ENCODE measurements around the gene MRPL41. TPM values are rescaled to one million over a fixed set of nuclear protein-coding genes. Genes with fewer than 3 reads are reported as not detected.
A peak's percentile ranks its signal among the peaks of the same experiment; 100 is the strongest.

The MRPL41 gene
- total RNA-seq, result 100 to 1,000 TPM in 1 of 2 donors, 10 to 100 TPM in 1; 94.4 to 146 TPM

- Histone ChIP-seq H3K36me3 (no peaks in the 10 kb centered on the region), H3K27me3 (no peaks in the 10 kb centered on the region), H3K9me3 (no peaks in the 10 kb centered on the region), H3K4me1 (peaks cover 6% of the 10 kb centered on the region), H3K9ac (ENCODE audit: low read depth in 2 of 2, low read length in 2 of 2) (peak within 1 kb of the TSS; percentile 91 to 93), H3K27ac (peak within 1 kb of the TSS; percentile 89), H3K4me3 (peak within 1 kb of the TSS; percentile 90)
- DNase-seq, result peak; percentile 92
- TF ChIP-seq CTCF (IDR thresholded peaks at IDR 0.05), result no peak
- intact Hi-C loops (cut with DNase I), result no loop called here
Measured at GRCh38 chr9:137551264-137552021, at the start of gene MRPL41. MRPL41 (plus strand) TSS chr9:137551879; CDS start chr9:137552082, 203 bp downstream.

GRCh38 chr9:137502008-137502911 lies 49.4 kb upstream of the MRPL41 start:
- Histone ChIP-seq H3K9me3 (no peaks in the 10 kb centered on the region), H3K27ac (no peak overlapping the region), H3K4me3 (no peak overlapping the region), H3K9ac (ENCODE audit: low read depth in 2 of 2, low read length in 2 of 2) (no peak overlapping the region), H3K36me3 (no peaks in the 10 kb centered on the region), H3K27me3 (no peaks in the 10 kb centered on the region), H3K4me1 (no peaks in the 10 kb centered on the region)
- TF ChIP-seq CTCF (IDR thresholded peaks at IDR 0.05), result no peak
- no peak for DNase-seq
- intact Hi-C loops (cut with DNase I), result no loop called here

GRCh38 chr9:137504432-137504777 lies 47.3 kb upstream of the MRPL41 start:
- Histone ChIP-seq H3K9ac (ENCODE audit: low read depth in 2 of 2, low read length in 2 of 2) (no peak overlapping the region), H3K27ac (no peak overlapping the region), H3K4me3 (no peak overlapping the region), H3K27me3 (no peaks in the 10 kb centered on the region), H3K9me3 (no peaks in the 10 kb centered on the region), H3K36me3 (no peaks in the 10 kb centered on the region), H3K4me1 (no peaks in the 10 kb centered on the region)
- no peak for DNase-seq
- intact Hi-C loops (cut with DNase I), result no loop called here
- TF ChIP-seq CTCF (IDR thresholded peaks at IDR 0.05), result no peak

- H3K9me3 ChIP-seq, result no peaks in the 10 kb centered on the region
- intact Hi-C loops (cut with DNase I), result no loop called here
- H3K36me3 ChIP-seq, result no peaks in the 10 kb centered on the region
- H3K4me1 ChIP-seq, result no peaks in the 10 kb centered on the region
- H3K4me3 ChIP-seq, result no peak overlapping the region
- no peak for DNase-seq
- TF ChIP-seq CTCF (IDR thresholded peaks at IDR 0.05), result no peak
- H3K9ac ChIP-seq (ENCODE audit: low read depth in 2 of 2, low read length in 2 of 2), result no peak overlapping the region
- H3K27me3 ChIP-seq, result no peaks in the 10 kb centered on the region
- H3K27ac ChIP-seq, result no peak overlapping the region
Measured at GRCh38 chr9:137505421-137506140, 46.1 kb upstream of the MRPL41 start.

- no peak overlapping the region for H3K27ac ChIP-seq
- no peaks in the 10 kb centered on the region for H3K9me3 ChIP-seq
- H3K4me1 ChIP-seq, result no peaks in the 10 kb centered on the region
- H3K36me3 ChIP-seq, result no peaks in the 10 kb centered on the region
- intact Hi-C loops (cut with DNase I), result no loop called here
- DNase-seq, result no peak
- no peak overlapping the region for H3K4me3 ChIP-seq
- H3K9ac ChIP-seq (ENCODE audit: low read depth in 2 of 2, low read length in 2 of 2), result no peak overlapping the region
- no peaks in the 10 kb centered on the region for H3K27me3 ChIP-seq
- TF ChIP-seq CTCF (IDR thresholded peaks at IDR 0.05), result no peak
Measured at GRCh38 chr9:137506274-137506673, 45.4 kb upstream of the MRPL41 start.

Data from colonic mucosa (tissue), 4 donors.